Measurements from ENCODE around the gene SLC47A2. TPM values are rescaled to one million over a fixed set of nuclear protein-coding genes. Genes with fewer than 3 reads are reported as not detected.

The SLC47A2 gene
- polyA plus RNA-seq, 1 donor from 2014 or later, result not detected

GRCh38 chr17:19702217-19702641 lies 14.2 kb downstream of the SLC47A2 start:
- TF ChIP-seq EZH2 (IDR thresholded peaks at IDR 0.05; ENCODE audit: borderline replicate concordance, insufficient read depth, low read length, poor library complexity, severe bottlenecking) (no peak), MXI1 (conservative IDR thresholded peaks at IDR 0.05; ENCODE audit: poor library complexity, severe bottlenecking) (no peak), RAD21 (conservative IDR thresholded peaks at IDR 0.05) (no peak), EP300 (conservative IDR thresholded peaks at IDR 0.05; ENCODE audit: poor library complexity, severe bottlenecking) (no peak), TAF1 (IDR thresholded peaks at IDR 0.05; ENCODE audit: low read depth) (no peak), REST (IDR thresholded peaks at IDR 0.05; ENCODE audit: borderline replicate concordance) (no peak), POLR2AphosphoS5 (IDR thresholded peaks at IDR 0.05) (no peak), SMC3 (conservative IDR thresholded peaks at IDR 0.05; ENCODE audit: poor library complexity) (no peak)
- TF ChIP-seq, protein P1, sequence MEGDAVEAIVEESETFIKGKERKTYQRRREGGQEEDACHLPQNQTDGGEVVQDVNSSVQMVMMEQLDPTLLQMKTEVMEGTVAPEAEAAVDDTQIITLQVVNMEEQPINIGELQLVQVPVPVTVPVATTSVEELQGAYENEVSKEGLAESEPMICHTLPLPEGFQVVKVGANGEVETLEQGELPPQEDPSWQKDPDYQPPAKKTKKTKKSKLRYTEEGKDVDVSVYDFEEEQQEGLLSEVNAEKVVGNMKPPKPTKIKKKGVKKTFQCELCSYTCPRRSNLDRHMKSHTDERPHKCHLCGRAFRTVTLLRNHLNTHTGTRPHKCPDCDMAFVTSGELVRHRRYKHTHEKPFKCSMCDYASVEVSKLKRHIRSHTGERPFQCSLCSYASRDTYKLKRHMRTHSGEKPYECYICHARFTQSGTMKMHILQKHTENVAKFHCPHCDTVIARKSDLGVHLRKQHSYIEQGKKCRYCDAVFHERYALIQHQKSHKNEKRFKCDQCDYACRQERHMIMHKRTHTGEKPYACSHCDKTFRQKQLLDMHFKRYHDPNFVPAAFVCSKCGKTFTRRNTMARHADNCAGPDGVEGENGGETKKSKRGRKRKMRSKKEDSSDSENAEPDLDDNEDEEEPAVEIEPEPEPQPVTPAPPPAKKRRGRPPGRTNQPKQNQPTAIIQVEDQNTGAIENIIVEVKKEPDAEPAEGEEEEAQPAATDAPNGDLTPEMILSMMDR (IDR thresholded peaks at IDR 0.05; ENCODE audit: poor library complexity, severe bottlenecking), result no peak
- H3K27me3 ChIP-seq (ENCODE audit: insufficient read depth, low read depth, low read length), result no peaks in the 10 kb centered on the region
- no peak overlapping the region for H3K4me2 ChIP-seq (ENCODE audit: low read length)
- H3K4me3 ChIP-seq (ENCODE audit: low read length), result no peak overlapping the region
- no peak overlapping the region for H3K27ac ChIP-seq (ENCODE audit: low read length)
- H3K9me3 ChIP-seq (ENCODE audit: low read length), result no peaks in the 10 kb centered on the region
- no peak overlapping the region for H3K9ac ChIP-seq (ENCODE audit: low read length)
- no peak overlapping the region for H2AFZ ChIP-seq (ENCODE audit: low read depth, low read length)
- no peaks in the 10 kb centered on the region for H3K9me2 ChIP-seq (ENCODE audit: insufficient read depth, low read length)
- H3K36me3 ChIP-seq (ENCODE audit: insufficient read depth, low read length), result no peaks in the 10 kb centered on the region
- H4K20me1 ChIP-seq (ENCODE audit: insufficient read depth), result no peaks in the 10 kb centered on the region
- no peaks in the 10 kb centered on the region for H3K79me2 ChIP-seq (replicated peaks; ENCODE audit: insufficient read depth, low read length)
- H3F3A ChIP-seq (ENCODE audit: insufficient read depth, low read length, poor library complexity, severe bottlenecking), result no peaks in the 10 kb centered on the region

DNA sequence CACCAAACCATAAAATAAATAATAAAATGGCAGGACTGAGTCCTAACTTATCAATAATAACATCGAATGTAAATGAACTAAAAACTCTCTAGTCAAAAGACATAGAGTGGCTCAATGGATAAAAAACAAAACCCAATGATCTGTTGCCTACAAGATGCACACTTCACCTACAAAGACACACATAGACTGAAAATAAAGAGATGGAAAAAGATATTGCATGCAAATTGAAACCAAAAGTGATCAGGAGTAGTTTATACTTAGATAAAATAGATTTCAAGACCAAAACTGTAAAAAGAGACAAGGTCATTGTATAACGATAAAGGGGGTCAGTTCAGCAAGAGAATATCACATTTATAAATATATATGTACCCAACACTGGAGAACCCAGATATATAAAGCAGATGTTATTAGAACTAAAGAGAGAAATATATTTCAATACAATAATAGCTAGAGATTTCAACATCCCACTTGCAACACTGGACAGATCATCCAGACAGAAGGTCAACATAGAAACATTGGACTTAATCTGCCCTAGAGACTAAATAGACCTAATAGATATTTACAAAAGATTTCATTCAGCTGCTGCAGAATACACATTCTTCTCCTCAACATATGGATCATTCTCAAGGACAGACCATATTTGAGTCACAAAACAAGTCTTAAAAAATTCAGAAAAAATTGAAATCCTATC lies 29.8 kb downstream of the SLC47A2 start:
- no peak overlapping the region for H3K4me3 ChIP-seq (ENCODE audit: low read length)
- H4K20me1 ChIP-seq (ENCODE audit: insufficient read depth), result no peaks in the 10 kb centered on the region
- H3K9me2 ChIP-seq (ENCODE audit: insufficient read depth, low read length), result no peaks in the 10 kb centered on the region
- no peak overlapping the region for H3K27ac ChIP-seq (ENCODE audit: low read length)
- no peak overlapping the region for H2AFZ ChIP-seq (ENCODE audit: low read depth, low read length)
- no peaks in the 10 kb centered on the region for H3K27me3 ChIP-seq (ENCODE audit: insufficient read depth, low read depth, low read length)
- no peaks in the 10 kb centered on the region for H3K36me3 ChIP-seq (ENCODE audit: insufficient read depth, low read length)
- TF ChIP-seq REST (IDR thresholded peaks at IDR 0.05; ENCODE audit: borderline replicate concordance) (no peak), SMC3 (conservative IDR thresholded peaks at IDR 0.05; ENCODE audit: poor library complexity) (no peak), RAD21 (conservative IDR thresholded peaks at IDR 0.05) (no peak), MXI1 (conservative IDR thresholded peaks at IDR 0.05; ENCODE audit: poor library complexity, severe bottlenecking) (no peak), TAF1 (IDR thresholded peaks at IDR 0.05; ENCODE audit: low read depth) (no peak), EP300 (conservative IDR thresholded peaks at IDR 0.05; ENCODE audit: poor library complexity, severe bottlenecking) (no peak), POLR2AphosphoS5 (IDR thresholded peaks at IDR 0.05) (no peak), EZH2 (IDR thresholded peaks at IDR 0.05; ENCODE audit: borderline replicate concordance, insufficient read depth, low read length, poor library complexity, severe bottlenecking) (no peak)
- TF ChIP-seq, protein P1 (IDR thresholded peaks at IDR 0.05; ENCODE audit: poor library complexity, severe bottlenecking), result no peak
- H3K9me3 ChIP-seq (ENCODE audit: low read length), result no peaks in the 10 kb centered on the region
- no peaks in the 10 kb centered on the region for H3K79me2 ChIP-seq (replicated peaks; ENCODE audit: insufficient read depth, low read length)
- H3K4me2 ChIP-seq (ENCODE audit: low read length), result no peak overlapping the region
- H3F3A ChIP-seq (ENCODE audit: insufficient read depth, low read length, poor library complexity, severe bottlenecking), result no peaks in the 10 kb centered on the region
- H3K9ac ChIP-seq (ENCODE audit: low read length), result no peak overlapping the region
